Gastrocnemius medialis (tissue), 4 donors: ENCODE measurements around the gene TRIO.

Experiments
- POLR2A ChIP-seq, 2 donors: fragments of 450-650 bp; IDR thresholded peaks; one replicate each; pipeline ENCODE4 v1.6.1; 2017; ENCODE audit warnings: antibody characterized with exemption in 2 of 2, mild to moderate bottlenecking in 2 of 2, moderate library complexity in 2 of 2
- TF ChIP-seq, protein P1 (sequence below), 5 experiments: fragments of 450-650 bp in 3 of 5; fragments of 200-600 bp in 2 of 5; sonication (generic) in 2 of 5; IDR thresholded peaks in 4 of 5; conservative IDR thresholded peaks in 1 of 5; 1 replicate in 4 of 5; 2 replicates in 1 of 5; pipeline ENCODE4 v1.5.1; 2016 to 2019; ENCODE audit warnings: antibody characterized with exemption in 5 of 5, mild to moderate bottlenecking in 3 of 5, moderate library complexity in 3 of 5

GRCh38 chr5:14325369-14325768, 182.2 kb downstream of the TRIO start:
- TF ChIP-seq, protein P1, sequence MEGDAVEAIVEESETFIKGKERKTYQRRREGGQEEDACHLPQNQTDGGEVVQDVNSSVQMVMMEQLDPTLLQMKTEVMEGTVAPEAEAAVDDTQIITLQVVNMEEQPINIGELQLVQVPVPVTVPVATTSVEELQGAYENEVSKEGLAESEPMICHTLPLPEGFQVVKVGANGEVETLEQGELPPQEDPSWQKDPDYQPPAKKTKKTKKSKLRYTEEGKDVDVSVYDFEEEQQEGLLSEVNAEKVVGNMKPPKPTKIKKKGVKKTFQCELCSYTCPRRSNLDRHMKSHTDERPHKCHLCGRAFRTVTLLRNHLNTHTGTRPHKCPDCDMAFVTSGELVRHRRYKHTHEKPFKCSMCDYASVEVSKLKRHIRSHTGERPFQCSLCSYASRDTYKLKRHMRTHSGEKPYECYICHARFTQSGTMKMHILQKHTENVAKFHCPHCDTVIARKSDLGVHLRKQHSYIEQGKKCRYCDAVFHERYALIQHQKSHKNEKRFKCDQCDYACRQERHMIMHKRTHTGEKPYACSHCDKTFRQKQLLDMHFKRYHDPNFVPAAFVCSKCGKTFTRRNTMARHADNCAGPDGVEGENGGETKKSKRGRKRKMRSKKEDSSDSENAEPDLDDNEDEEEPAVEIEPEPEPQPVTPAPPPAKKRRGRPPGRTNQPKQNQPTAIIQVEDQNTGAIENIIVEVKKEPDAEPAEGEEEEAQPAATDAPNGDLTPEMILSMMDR (IDR thresholded peaks at IDR 0.05 in 4 of 5, conservative IDR thresholded peaks at IDR 0.05 in 1 of 5), result no peak
- TF ChIP-seq POLR2A (IDR thresholded peaks at IDR 0.05), result no peak
